PFSK-1 (cell line): Measurements from ENCODE around the gene C20orf96.

Experiments used
- FOXP2 ChIP-seq: optimal IDR thresholded peaks from 2 replicates; pipeline ENCODE3; 2011; ENCODE audit warnings: borderline replicate concordance, control low read depth, inconsistent platforms; ENCODE audit not compliant: insufficient read depth; ENCODE audit errors: extremely low read length, extremely low read depth
- POLR2AphosphoS5 ChIP-seq: IDR thresholded peaks from 2 replicates; pipeline ENCODE4 v1.6.1; 2012; ENCODE audit warnings: low read depth, mild to moderate bottlenecking, control low read depth, low read length, moderate library complexity
- REST ChIP-seq, 2 experiments: IDR thresholded peaks; 2 replicates each; pipeline versions ENCODE4 v1.6.1 to v1.8.0; 2011 to 2012; ENCODE audit warnings: low read depth in 2 of 2, low read length in 2 of 2, control low read depth in 1 of 2, inconsistent platforms in 1 of 2, mild to moderate bottlenecking in 1 of 2, moderate library complexity in 1 of 2; ENCODE audit not compliant: insufficient read depth in 1 of 2
- SIN3A ChIP-seq: IDR thresholded peaks from 2 replicates; pipeline ENCODE4 v1.6.1; 2012; ENCODE audit warnings: mild to moderate bottlenecking, low read length, moderate library complexity, borderline replicate concordance; ENCODE audit not compliant: insufficient read depth
- TAF1 ChIP-seq: IDR thresholded peaks from 2 replicates; pipeline ENCODE4 v1.6.1; 2012; ENCODE audit warnings: low read length, control low read depth, borderline replicate concordance; ENCODE audit not compliant: insufficient read depth

GRCh38 chr20:258963-259362, 31.6 kb downstream of the C20orf96 start:
- TF ChIP-seq FOXP2: no peak
- no peak for TF ChIP-seq REST (IDR thresholded peaks at IDR 0.05; ENCODE audit: insufficient read depth in 1 of 2, low read depth in 2 of 2, low read length in 2 of 2)
- TF ChIP-seq SIN3A: no peak
- TF ChIP-seq POLR2AphosphoS5: no peak
- no peak for TF ChIP-seq TAF1
